IMR-90 (cell line): ENCODE results near the gene SLC39A6. TPM values are rescaled to one million over a fixed set of nuclear protein-coding genes. Genes with fewer than 3 reads are reported as not detected.

Source experiments
- ATAC-seq: fragments of 200-7000 bp; cut with Tn5 transposase; 2 replicates; pipeline ENCODE4 v1.9.1; 2020; ENCODE audit warnings: low read depth, mild to moderate bottlenecking, moderate library complexity
- BruUV-seq: library from RNA; stranded (reverse); fragments of 400-500 nt; replicated peaks from 2 replicates; lab custom pipeline; 2021; lab: Mats Ljungman, UMichigan
- CTCF ChIA-PET: fragments of 300-600 bp; formaldehyde crosslinking; extraction: SDS; loops from one replicate; lab custom pipeline; 2021; ENCODE audit warnings: antibody characterized with exemption; lab: Yijun Ruan, JAX
- POLR2A ChIA-PET: fragments of 300-600 bp; sonication (Branson Sonifier 250); formaldehyde crosslinking; loops from one replicate; lab custom pipeline; 2022; ENCODE audit warnings: antibody characterized with exemption; ENCODE audit not compliant: unreplicated experiment; lab: Charles Lee
- DNase-seq: peaks from one replicate; pipeline ENCODE4 v3.0.0; 2013
- H2AFZ ChIP-seq: replicated peaks from 2 replicates; pipeline ENCODE3; 2013; ENCODE audit warnings: low read length, mild to moderate bottlenecking; ENCODE audit not compliant: poor library complexity
- H2AK5ac ChIP-seq: 2 replicates; pipeline ENCODE4 v1.6.1; 2013; ENCODE audit warnings: low read depth, low read length, inconsistent platforms
- H2AK9ac ChIP-seq: replicated peaks from 2 replicates; pipeline ENCODE3; 2013; ENCODE audit warnings: mild to moderate bottlenecking, low read depth, low read length, moderate library complexity; ENCODE audit not compliant: poor library complexity
- H2BK120ac ChIP-seq: 2 replicates; pipeline ENCODE4 v1.6.1; 2013; ENCODE audit warnings: low read depth, low read length, inconsistent platforms
- H2BK15ac ChIP-seq: 3 replicates; pipeline ENCODE4 v1.6.1; 2013; ENCODE audit warnings: low read depth, low read length, inconsistent platforms
- H2BK20ac ChIP-seq: 2 replicates; pipeline ENCODE4 v1.6.1; 2013; ENCODE audit warnings: low read depth, mild to moderate bottlenecking, inconsistent platforms, low read length, moderate library complexity
- H2BK5ac ChIP-seq: 2 replicates; pipeline ENCODE4 v1.6.1; 2013; ENCODE audit warnings: mild to moderate bottlenecking, low read depth, low read length, inconsistent platforms; ENCODE audit not compliant: poor library complexity, severe bottlenecking
- H3K14ac ChIP-seq: replicated peaks from 2 replicates; pipeline ENCODE4 v1.6.1; 2013; ENCODE audit warnings: low read depth, low read length, inconsistent platforms
- H3K18ac ChIP-seq: 2 replicates; pipeline ENCODE4 v1.6.1; 2013; ENCODE audit warnings: low read depth, low read length, control low read depth
- H3K23ac ChIP-seq: 2 replicates; pipeline ENCODE4 v1.6.1; 2013; ENCODE audit warnings: low read depth, low read length, inconsistent platforms
- H3K27ac ChIP-seq: 2 replicates; pipeline ENCODE4 v1.5.1; 2013; ENCODE audit warnings: mild to moderate bottlenecking, control low read depth, low read length; ENCODE audit not compliant: insufficient read depth
- H3K27me3 ChIP-seq: 2 replicates; pipeline ENCODE4 v1.6.1; 2013; ENCODE audit warnings: low read length; ENCODE audit not compliant: control insufficient read depth, insufficient read depth
- H3K36me3 ChIP-seq: 2 replicates; pipeline ENCODE4 v1.6.1; 2013; ENCODE audit warnings: low read length, mixed read lengths; ENCODE audit not compliant: control insufficient read depth, insufficient read depth
- H3K4ac ChIP-seq: 2 replicates; pipeline ENCODE4 v1.6.1; 2013; ENCODE audit warnings: low read depth, low read length, inconsistent platforms
- H3K4me1 ChIP-seq: 2 replicates; pipeline ENCODE4 v1.6.1; 2013; ENCODE audit warnings: low read length, mixed read lengths; ENCODE audit not compliant: control insufficient read depth, insufficient read depth
- H3K4me2 ChIP-seq: 2 replicates; pipeline ENCODE4 v1.6.1; 2013; ENCODE audit warnings: low read depth, mild to moderate bottlenecking, control low read depth, low read length, moderate library complexity
- H3K4me3 ChIP-seq: 2 replicates; pipeline ENCODE4 v1.5.1; 2013; ENCODE audit warnings: low read depth, mild to moderate bottlenecking, control low read depth, low read length, moderate library complexity; ENCODE audit not compliant: insufficient read depth
- H3K56ac ChIP-seq: 2 replicates; pipeline ENCODE4 v1.6.1; 2013; ENCODE audit warnings: low read length, inconsistent platforms; ENCODE audit not compliant: insufficient read depth; ENCODE audit errors: extremely low read depth
- H3K79me1 ChIP-seq, 2 experiments: 2 replicates each; pipeline ENCODE4 v1.6.1; 2013; ENCODE audit warnings: low read length in 2 of 2, inconsistent platforms in 1 of 2, low read depth in 1 of 2
- H3K9ac ChIP-seq: 2 replicates; pipeline ENCODE4 v1.6.1; 2013; ENCODE audit warnings: low read depth, low read length, control low read depth
- H3K9me1 ChIP-seq: 2 replicates; pipeline ENCODE4 v1.6.1; 2013; ENCODE audit warnings: low read length, inconsistent platforms; ENCODE audit not compliant: insufficient read depth
- H3K9me3 ChIP-seq: 2 replicates; pipeline ENCODE4 v1.6.1; 2013; ENCODE audit warnings: low read length; ENCODE audit not compliant: control insufficient read depth, insufficient read depth
- H4K20me1 ChIP-seq: 2 replicates; pipeline ENCODE4 v1.6.1; 2013; ENCODE audit warnings: low read length, inconsistent platforms; ENCODE audit not compliant: insufficient read depth
- H4K5ac ChIP-seq: 2 replicates; pipeline ENCODE4 v1.6.1; 2013; ENCODE audit warnings: mild to moderate bottlenecking, low read depth, low read length, control low read depth
- H4K8ac ChIP-seq, 2 experiments: 2 replicates each; pipeline ENCODE4 v1.6.1; 2013; ENCODE audit warnings: low read depth in 2 of 2, low read length in 2 of 2, control low read depth in 1 of 2, inconsistent platforms in 1 of 2
- H4K91ac ChIP-seq: 2 replicates; pipeline ENCODE4 v1.6.1; 2013; ENCODE audit warnings: low read depth, low read length, inconsistent platforms; ENCODE audit not compliant: insufficient read depth
- BHLHE40 ChIP-seq: fragments of 150-350 bp; IDR thresholded peaks from 2 replicates; pipeline ENCODE4 v1.6.1; 2016; ENCODE audit warnings: mild to moderate bottlenecking, low read depth, low read length
- CEBPB ChIP-seq: IDR thresholded peaks from 2 replicates; pipeline ENCODE4 v1.6.1; 2012; ENCODE audit warnings: low read depth, low read length, improper control_type of control experiment
- CHD1 ChIP-seq: IDR thresholded peaks from 2 replicates; pipeline ENCODE4 v1.6.1; 2012; ENCODE audit warnings: low read depth, low read length, improper control_type of control experiment
- FOS ChIP-seq: fragments of 150-350 bp; IDR thresholded peaks from 2 replicates; pipeline ENCODE4 v1.6.1; 2016; ENCODE audit warnings: low read depth, low read length
- MAFK ChIP-seq: IDR thresholded peaks from 2 replicates; pipeline ENCODE4 v1.6.1; 2012; ENCODE audit warnings: low read depth, low read length, improper control_type of control experiment
- MXI1 ChIP-seq: IDR thresholded peaks from 2 replicates; pipeline ENCODE4 v1.6.1; 2012; ENCODE audit warnings: low read depth, mild to moderate bottlenecking, low read length, moderate library complexity, borderline replicate concordance
- NFE2L2 ChIP-seq: fragments of 150-350 bp; IDR thresholded peaks from 2 replicates; pipeline ENCODE4 v1.6.1; 2016; ENCODE audit warnings: low read depth, mild to moderate bottlenecking, low read length
- POLR2A ChIP-seq: IDR thresholded peaks from 2 replicates; pipeline ENCODE4 v1.6.1; 2012; ENCODE audit warnings: mild to moderate bottlenecking, low read depth, low read length
- RAD21 ChIP-seq: IDR thresholded peaks from 2 replicates; pipeline ENCODE4 v1.6.1; 2012; ENCODE audit warnings: low read length, improper control_type of control experiment
- RCOR1 ChIP-seq: IDR thresholded peaks from 2 replicates; pipeline ENCODE4 v1.6.1; 2012; ENCODE audit warnings: mild to moderate bottlenecking, low read length, improper control_type of control experiment; ENCODE audit not compliant: insufficient replicate concordance
- RFX5 ChIP-seq: IDR thresholded peaks from 2 replicates; pipeline ENCODE4 v1.8.0; 2012; ENCODE audit warnings: low read depth, mild to moderate bottlenecking, low read length, moderate library complexity
- SMC3 ChIP-seq: fragments of 150-350 bp; IDR thresholded peaks from 2 replicates; pipeline ENCODE4 v1.6.1; 2016; ENCODE audit warnings: low read depth, mild to moderate bottlenecking, antibody characterized with exemption, low read length, moderate library complexity
- WGBS, 2 experiments: methylation state at CpG; one replicate each; pipeline versions ENCODE4 v1.1.5 to v1.1.7; 2013; ENCODE audit warnings: missing lambda C conversion rate in 2 of 2; ENCODE audit not compliant: insufficient read length in 1 of 2; ENCODE audit errors: extremely low coverage in 2 of 2; 5-methylcytosine and 5-hydroxymethylcytosine counted together
- dilution Hi-C: fragments of 300-500 bp; cut with HindIII; formaldehyde crosslinking; loops from one replicate; pipeline ENCODE4 v1.14.3; 2018; ENCODE audit warnings: low sequenced_read_pairs; ENCODE audit not compliant: unreplicated experiment
- in situ Hi-C: fragments of 300-500 bp; cut with MboI; formaldehyde crosslinking; loops from 3 replicates; pipeline ENCODE4 v1.14.3; 2019; ENCODE audit warnings: low sequenced_read_pairs, inconsistent platforms, mixed read lengths
- intact Hi-C: fragments of 100-400 bp; cut with micrococcal nuclease; formaldehyde crosslinking; loops from 2 replicates; pipeline ENCODE4 v1.10.0; 2022
- polyA plus RNA-seq, 3 experiments: library from polyadenylated mRNA; depleted of rRNA; stranded (reverse); fragments of >200 nt; gene quantifications; 2 replicates each; pipeline ENCODE4 v1.2.3, GENCODE V29; 2012; ENCODE audit warnings: low replicate concordance in 1 of 3
- total RNA-seq: library from RNA; depleted of rRNA; stranded (reverse); fragments of >200 nt; gene quantifications from 2 replicates; pipeline ENCODE4 v1.2.3, GENCODE V29; 2012
- TF ChIP-seq, protein P1 (sequence below): fragments of 150-350 bp; IDR thresholded peaks from 2 replicates; pipeline ENCODE4 v1.6.1; 2017; ENCODE audit warnings: mild to moderate bottlenecking, antibody characterized with exemption, low read length, low read depth
- TF ChIP-seq, protein P2 (sequence below): conservative IDR thresholded peaks from 2 replicates; pipeline ENCODE4 v1.5.1; 2012; ENCODE audit warnings: mild to moderate bottlenecking, low read depth, low read length, improper control_type of control experiment
- TF ChIP-seq, protein P3 (sequence below): fragments of 150-350 bp; IDR thresholded peaks from 2 replicates; pipeline ENCODE4 v1.6.1; 2016; ENCODE audit warnings: low read depth, mild to moderate bottlenecking, low read length, moderate library complexity, borderline replicate concordance

The SLC39A6 gene
- total and polyA plus RNA-seq, 2 of the 4 experiments (the other 2 are of a cell fraction) = 48.7 to 91.9 TPM

DNA sequence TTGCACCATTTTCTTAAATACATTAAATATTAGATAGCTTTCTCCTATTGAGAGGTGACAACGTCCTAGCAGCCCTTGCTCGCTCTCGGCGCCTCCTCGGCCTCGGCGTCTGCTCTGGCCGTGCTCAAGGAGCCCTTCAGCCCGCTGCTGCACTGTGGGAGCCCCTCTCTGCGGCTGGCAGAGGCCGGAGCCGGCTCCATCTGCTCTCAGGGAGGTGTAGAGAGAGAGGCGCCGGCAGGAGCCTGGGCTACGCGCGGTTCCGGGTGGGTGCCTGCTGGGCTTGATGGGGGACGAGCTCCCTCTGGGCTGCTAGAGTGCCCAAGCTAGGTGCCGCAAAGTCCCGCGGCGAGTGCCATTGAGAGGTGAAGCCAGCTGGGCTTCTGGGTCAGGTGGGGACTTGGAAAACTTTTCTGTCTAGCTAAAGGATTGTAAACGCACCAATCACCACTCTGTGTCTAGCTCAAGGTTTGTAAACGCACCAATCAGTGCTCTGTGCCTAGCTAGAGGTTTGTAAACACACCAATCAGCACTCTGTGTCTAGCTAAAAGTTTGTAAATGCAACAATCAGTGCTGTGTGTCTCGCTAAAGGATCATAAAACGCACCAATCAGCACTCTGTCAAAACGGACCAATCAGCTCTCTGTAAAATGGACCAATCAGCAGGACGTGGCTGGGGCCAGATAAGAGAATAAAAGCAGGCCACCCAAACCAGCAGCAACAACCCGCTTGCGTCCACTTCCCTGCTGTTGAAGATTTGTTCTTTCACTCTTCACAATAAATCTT is 64.9 kb downstream of the SLC39A6 start:
- Histone ChIP-seq H3K23ac (no peak overlapping the region), H3K9me1 (0 out of 2 replicates have a peak, but pooled peaks cover 5% of the 10 kb centered on the region), H2AFZ (no peak overlapping the region), H3K27ac (no peak overlapping the region), H2BK20ac (no peak overlapping the region), H2BK5ac (no peak overlapping the region), H3K36me3 (peaks cover 2% of the 10 kb centered on the region; the same call in 1 of the 2 replicates), H4K8ac (no peak overlapping the region), H3K4me3 (no peak overlapping the region), H3K4ac (no peak overlapping the region), H3K9me3 (no peaks in the 10 kb centered on the region), H2BK120ac (no peak overlapping the region), H3K4me1 (peaks cover 1% of the 10 kb centered on the region; the same call in 1 of the 2 replicates), H3K4me2 (no peak overlapping the region), H2AK5ac (no peak overlapping the region), H4K20me1 (peaks cover 23% of the 10 kb centered on the region), H3K18ac (no peak overlapping the region), H4K91ac (no peak overlapping the region), H2BK15ac (no peak overlapping the region), H3K14ac (no peak overlapping the region), H3K56ac (no peak overlapping the region), H3K9ac (no peak overlapping the region), H2AK9ac (no peak overlapping the region), H4K5ac (no peak overlapping the region), H3K27me3 (no peaks in the 10 kb centered on the region), H3K79me1 (peaks cover 9 to 32% of the 10 kb centered on the region in 2 experiments)
- no TSS peak for BruUV-seq
- intact Hi-C loops = no loop called here
- dilution Hi-C loops = no loop called here
- DNase-seq (no peak), ATAC-seq (no peak)
- WGBS, 2 experiments = 91% methylated on average over 7 of the region's 31 CpGs; no CpG with 5 or more reads in 1 of the 2 experiments
- in situ Hi-C loops = no loop called here
- POLR2A ChIA-PET = interaction anchor here (0.6 kb wide), 1 partner anchor 628 kb away, joined by 4 read pairs; no protein-coding TSS in a partner anchor
- CTCF ChIA-PET = no interaction called here
- no peak for TF ChIP-seq RCOR1
- TF ChIP-seq, protein P1, sequence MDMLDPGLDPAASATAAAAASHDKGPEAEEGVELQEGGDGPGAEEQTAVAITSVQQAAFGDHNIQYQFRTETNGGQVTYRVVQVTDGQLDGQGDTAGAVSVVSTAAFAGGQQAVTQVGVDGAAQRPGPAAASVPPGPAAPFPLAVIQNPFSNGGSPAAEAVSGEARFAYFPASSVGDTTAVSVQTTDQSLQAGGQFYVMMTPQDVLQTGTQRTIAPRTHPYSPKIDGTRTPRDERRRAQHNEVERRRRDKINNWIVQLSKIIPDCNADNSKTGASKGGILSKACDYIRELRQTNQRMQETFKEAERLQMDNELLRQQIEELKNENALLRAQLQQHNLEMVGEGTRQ = no peak
- no peak for TF ChIP-seq MAFK
- no peak for TF ChIP-seq RAD21
- TF ChIP-seq SMC3 = no peak
- TF ChIP-seq RFX5 = no peak
- TF ChIP-seq BHLHE40 = no peak
- TF ChIP-seq CEBPB = no peak
- no peak for TF ChIP-seq FOS
- TF ChIP-seq MXI1 = no peak
- TF ChIP-seq, protein P2, sequence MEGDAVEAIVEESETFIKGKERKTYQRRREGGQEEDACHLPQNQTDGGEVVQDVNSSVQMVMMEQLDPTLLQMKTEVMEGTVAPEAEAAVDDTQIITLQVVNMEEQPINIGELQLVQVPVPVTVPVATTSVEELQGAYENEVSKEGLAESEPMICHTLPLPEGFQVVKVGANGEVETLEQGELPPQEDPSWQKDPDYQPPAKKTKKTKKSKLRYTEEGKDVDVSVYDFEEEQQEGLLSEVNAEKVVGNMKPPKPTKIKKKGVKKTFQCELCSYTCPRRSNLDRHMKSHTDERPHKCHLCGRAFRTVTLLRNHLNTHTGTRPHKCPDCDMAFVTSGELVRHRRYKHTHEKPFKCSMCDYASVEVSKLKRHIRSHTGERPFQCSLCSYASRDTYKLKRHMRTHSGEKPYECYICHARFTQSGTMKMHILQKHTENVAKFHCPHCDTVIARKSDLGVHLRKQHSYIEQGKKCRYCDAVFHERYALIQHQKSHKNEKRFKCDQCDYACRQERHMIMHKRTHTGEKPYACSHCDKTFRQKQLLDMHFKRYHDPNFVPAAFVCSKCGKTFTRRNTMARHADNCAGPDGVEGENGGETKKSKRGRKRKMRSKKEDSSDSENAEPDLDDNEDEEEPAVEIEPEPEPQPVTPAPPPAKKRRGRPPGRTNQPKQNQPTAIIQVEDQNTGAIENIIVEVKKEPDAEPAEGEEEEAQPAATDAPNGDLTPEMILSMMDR = no peak
- TF ChIP-seq POLR2A = no peak
- TF ChIP-seq, protein P3, sequence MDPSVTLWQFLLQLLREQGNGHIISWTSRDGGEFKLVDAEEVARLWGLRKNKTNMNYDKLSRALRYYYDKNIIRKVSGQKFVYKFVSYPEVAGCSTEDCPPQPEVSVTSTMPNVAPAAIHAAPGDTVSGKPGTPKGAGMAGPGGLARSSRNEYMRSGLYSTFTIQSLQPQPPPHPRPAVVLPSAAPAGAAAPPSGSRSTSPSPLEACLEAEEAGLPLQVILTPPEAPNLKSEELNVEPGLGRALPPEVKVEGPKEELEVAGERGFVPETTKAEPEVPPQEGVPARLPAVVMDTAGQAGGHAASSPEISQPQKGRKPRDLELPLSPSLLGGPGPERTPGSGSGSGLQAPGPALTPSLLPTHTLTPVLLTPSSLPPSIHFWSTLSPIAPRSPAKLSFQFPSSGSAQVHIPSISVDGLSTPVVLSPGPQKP = no peak
- TF ChIP-seq CHD1 = no peak
- TF ChIP-seq NFE2L2 = no peak
